Smooth muscle cell of the brain vasculature (primary cell): ENCODE results near the gene NLRP11.
"Not testable (repeated sequence)": the region's sequence is repeated elsewhere in the genome, so short reads cannot be mapped to it uniquely, and the experiment has no call there.

ENCODE experiments used
- DNase-seq: peaks from one replicate; pipeline ENCODE4 v3.0.0-alpha.2; 2012; ENCODE audit warnings: low read depth, low spot score

The NLRP11 gene

GRCh38 chr19:55778331-55778730 is 53.5 kb downstream of the NLRP11 start:
- DNase-seq: no peak

- no peak for DNase-seq
Measured at GRCh38 chr19:55777528-55777927, 54.3 kb downstream of the NLRP11 start.

GRCh38 chr19:55769632-55770031 is 62.2 kb downstream of the NLRP11 start:
- not testable (repeated sequence) for DNase-seq

- not testable (repeated sequence) for DNase-seq
Measured at GRCh38 chr19:55768818-55769217, 63.0 kb downstream of the NLRP11 start, which contains the start of gene RFPL4AL1. RFPL4AL1 (plus strand) TSS chr19:55769118; CDS start chr19:55771805, 2,687 bp downstream.

GRCh38 chr19:55766466-55766865 is 65.3 kb downstream of the NLRP11 start:
- DNase-seq: no peak

GRCh38 chr19:55758797-55759196 is 73.0 kb downstream of the NLRP11 start, which contains the start of gene RFPL4A:
RFPL4A (plus strand) TSS chr19:55759097; CDS start chr19:55761801, 2,704 bp downstream.
- DNase-seq: not testable (repeated sequence)

GRCh38 chr19:55756808-55757207 is 75.0 kb downstream of the NLRP11 start:
- DNase-seq: not testable (repeated sequence)

GRCh38 chr19:55753401-55753800 is 78.4 kb downstream of the NLRP11 start:
- DNase-seq: no peak

GRCh38 chr19:55750715-55751114 is 81.1 kb downstream of the NLRP11 start:
- DNase-seq: no peak

GRCh38 chr19:55738302-55738701 is 93.5 kb downstream of the NLRP11 start, which contains the start of gene NLRP9:
NLRP9 (minus strand) TSS chr19:55738402; CDS start chr19:55738374, 28 bp downstream.
- no peak for DNase-seq
